Peyer's patch (tissue), 4 donors: ENCODE data around the gene TLR5. TPM values are rescaled to one million over a fixed set of nuclear protein-coding genes. Genes with fewer than 3 reads are reported as not detected.

Experiments used
- DNase-seq, 3 donors: peaks; one replicate each; pipeline ENCODE4 v3.0.0-alpha.2; 2017 to 2019
- H3K27ac ChIP-seq, 4 donors: fragments of 200-600 bp; sonication (generic); one replicate each; pipeline ENCODE4 v1.5.1; 2016 to 2019
- H3K27me3 ChIP-seq, 2 donors: fragments of 200-600 bp; sonication (generic); one replicate each; pipeline ENCODE4 v1.5.1; 2019
- H3K36me3 ChIP-seq, 3 donors: fragments of 200-600 bp; sonication (generic); one replicate each; pipeline ENCODE4 v1.5.1; 2016 to 2019
- H3K4me1 ChIP-seq, 4 donors: fragments of 200-600 bp; sonication (generic); one replicate each; pipeline ENCODE4 v1.5.1; 2016 to 2019
- H3K4me3 ChIP-seq, 4 donors: fragments of 200-600 bp; sonication (generic); 1 replicate in 3 of 4; 2 replicates in 1 of 4; pipeline ENCODE4 v1.5.1; 2016 to 2019; ENCODE audit warnings: mild to moderate bottlenecking in 1 of 4
- H3K9me3 ChIP-seq, 4 donors: fragments of 200-600 bp; sonication (generic); one replicate each; pipeline ENCODE4 v1.5.1; 2016 to 2019; ENCODE audit warnings: mild to moderate bottlenecking in 1 of 4
- POLR2A ChIP-seq, 2 donors: fragments of 450-650 bp; IDR thresholded peaks; one replicate each; pipeline ENCODE4 v1.5.1; 2017; ENCODE audit warnings: antibody characterized with exemption in 2 of 2, mild to moderate bottlenecking in 2 of 2, moderate library complexity in 2 of 2
- total RNA-seq, 4 donors: library from RNA; depleted of rRNA; stranded (reverse); fragments of >200 nt; gene quantifications; one replicate each; pipeline ENCODE4 v1.1.0, GENCODE V29; 2016
- TF ChIP-seq, protein P1 (sequence below), 6 experiments: fragments of 450-650 bp in 4 of 6; fragments of 200-600 bp in 2 of 6; sonication (generic) in 1 of 6; IDR thresholded peaks; one replicate each; pipeline ENCODE4 v1.5.1; 2017 to 2019; ENCODE audit warnings: antibody characterized with exemption in 6 of 6, mild to moderate bottlenecking in 3 of 6, moderate library complexity in 1 of 6

Gene TLR5, protein sequence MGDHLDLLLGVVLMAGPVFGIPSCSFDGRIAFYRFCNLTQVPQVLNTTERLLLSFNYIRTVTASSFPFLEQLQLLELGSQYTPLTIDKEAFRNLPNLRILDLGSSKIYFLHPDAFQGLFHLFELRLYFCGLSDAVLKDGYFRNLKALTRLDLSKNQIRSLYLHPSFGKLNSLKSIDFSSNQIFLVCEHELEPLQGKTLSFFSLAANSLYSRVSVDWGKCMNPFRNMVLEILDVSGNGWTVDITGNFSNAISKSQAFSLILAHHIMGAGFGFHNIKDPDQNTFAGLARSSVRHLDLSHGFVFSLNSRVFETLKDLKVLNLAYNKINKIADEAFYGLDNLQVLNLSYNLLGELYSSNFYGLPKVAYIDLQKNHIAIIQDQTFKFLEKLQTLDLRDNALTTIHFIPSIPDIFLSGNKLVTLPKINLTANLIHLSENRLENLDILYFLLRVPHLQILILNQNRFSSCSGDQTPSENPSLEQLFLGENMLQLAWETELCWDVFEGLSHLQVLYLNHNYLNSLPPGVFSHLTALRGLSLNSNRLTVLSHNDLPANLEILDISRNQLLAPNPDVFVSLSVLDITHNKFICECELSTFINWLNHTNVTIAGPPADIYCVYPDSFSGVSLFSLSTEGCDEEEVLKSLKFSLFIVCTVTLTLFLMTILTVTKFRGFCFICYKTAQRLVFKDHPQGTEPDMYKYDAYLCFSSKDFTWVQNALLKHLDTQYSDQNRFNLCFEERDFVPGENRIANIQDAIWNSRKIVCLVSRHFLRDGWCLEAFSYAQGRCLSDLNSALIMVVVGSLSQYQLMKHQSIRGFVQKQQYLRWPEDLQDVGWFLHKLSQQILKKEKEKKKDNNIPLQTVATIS
- 1 to 10 TPM in 3 of 4 donors, under 1 TPM in 1; 0.85 to 6.6 (median 2.3) TPM for total RNA-seq

- DNase-seq, result peak; percentile 84 to 96 (median 95)
- peaks cover 3 to 20% (median 9%) of the 10 kb centered on the region in 4 donors for H3K4me1 ChIP-seq
- no peaks in the 10 kb centered on the region for H3K9me3 ChIP-seq
- no peaks in the 10 kb centered on the region for H3K36me3 ChIP-seq
- no peaks in the 10 kb centered on the region for H3K27me3 ChIP-seq
- H3K4me3 ChIP-seq, result peak within 1 kb of the TSS; percentile 56 to 70 (median 63)
- H3K27ac ChIP-seq, result peak within 1 kb of the TSS; percentile 37 to 72 (median 59)
- TF ChIP-seq POLR2A (IDR thresholded peaks at IDR 0.05), result peak; percentile 22 to 33
- TF ChIP-seq, protein P1, sequence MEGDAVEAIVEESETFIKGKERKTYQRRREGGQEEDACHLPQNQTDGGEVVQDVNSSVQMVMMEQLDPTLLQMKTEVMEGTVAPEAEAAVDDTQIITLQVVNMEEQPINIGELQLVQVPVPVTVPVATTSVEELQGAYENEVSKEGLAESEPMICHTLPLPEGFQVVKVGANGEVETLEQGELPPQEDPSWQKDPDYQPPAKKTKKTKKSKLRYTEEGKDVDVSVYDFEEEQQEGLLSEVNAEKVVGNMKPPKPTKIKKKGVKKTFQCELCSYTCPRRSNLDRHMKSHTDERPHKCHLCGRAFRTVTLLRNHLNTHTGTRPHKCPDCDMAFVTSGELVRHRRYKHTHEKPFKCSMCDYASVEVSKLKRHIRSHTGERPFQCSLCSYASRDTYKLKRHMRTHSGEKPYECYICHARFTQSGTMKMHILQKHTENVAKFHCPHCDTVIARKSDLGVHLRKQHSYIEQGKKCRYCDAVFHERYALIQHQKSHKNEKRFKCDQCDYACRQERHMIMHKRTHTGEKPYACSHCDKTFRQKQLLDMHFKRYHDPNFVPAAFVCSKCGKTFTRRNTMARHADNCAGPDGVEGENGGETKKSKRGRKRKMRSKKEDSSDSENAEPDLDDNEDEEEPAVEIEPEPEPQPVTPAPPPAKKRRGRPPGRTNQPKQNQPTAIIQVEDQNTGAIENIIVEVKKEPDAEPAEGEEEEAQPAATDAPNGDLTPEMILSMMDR (IDR thresholded peaks at IDR 0.05), result peak; percentile 27 to 62 (median 60)
These were observed at the start of gene TLR5 for GRCh38 chr1:223142795-223143536. Gene TLR5 (minus strand): TSS chr1:223143248. CDS start chr1:223113031, 30,217 bp downstream.

- Histone ChIP-seq H3K27me3 (no peaks in the 10 kb centered on the region), H3K4me3 (no peak overlapping the region), H3K27ac (no peak overlapping the region), H3K9me3 (no peaks in the 10 kb centered on the region), H3K36me3 (no peaks in the 10 kb centered on the region), H3K4me1 (no peaks in the 10 kb centered on the region)
- TF ChIP-seq, protein P1 (IDR thresholded peaks at IDR 0.05), result no peak
- no peak for TF ChIP-seq POLR2A (IDR thresholded peaks at IDR 0.05)
- no peak for DNase-seq
These were observed 47.1 kb upstream of the TLR5 start for GRCh38 chr1:223189903-223190724.

DNA sequence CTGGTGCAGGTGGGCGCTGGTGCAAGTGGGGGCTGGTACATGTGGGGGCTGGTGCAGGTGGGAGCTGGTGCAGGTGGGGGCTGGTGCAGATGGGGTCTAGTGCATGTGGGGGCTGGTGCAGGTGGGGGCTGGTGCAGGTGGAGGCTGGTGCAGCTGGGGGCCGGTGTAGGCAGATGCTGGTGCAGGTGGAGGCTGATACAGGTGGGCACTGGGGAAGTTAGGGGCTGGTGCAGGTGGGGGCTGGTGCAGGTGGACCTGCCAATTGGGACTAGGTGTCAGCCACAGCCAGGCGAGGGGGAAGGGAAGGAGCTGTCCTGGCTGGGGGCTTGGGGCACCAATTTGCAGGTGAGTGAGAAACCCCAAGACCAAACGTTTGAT, 46.5 kb upstream of the TLR5 start:
- DNase-seq, result no peak
- Histone ChIP-seq H3K4me1 (no peaks in the 10 kb centered on the region), H3K36me3 (no peaks in the 10 kb centered on the region), H3K9me3 (no peaks in the 10 kb centered on the region), H3K27ac (no peak overlapping the region), H3K4me3 (no peak overlapping the region), H3K27me3 (no peaks in the 10 kb centered on the region)
- TF ChIP-seq POLR2A (IDR thresholded peaks at IDR 0.05), result no peak
- TF ChIP-seq, protein P1 (IDR thresholded peaks at IDR 0.05), result no peak

DNA sequence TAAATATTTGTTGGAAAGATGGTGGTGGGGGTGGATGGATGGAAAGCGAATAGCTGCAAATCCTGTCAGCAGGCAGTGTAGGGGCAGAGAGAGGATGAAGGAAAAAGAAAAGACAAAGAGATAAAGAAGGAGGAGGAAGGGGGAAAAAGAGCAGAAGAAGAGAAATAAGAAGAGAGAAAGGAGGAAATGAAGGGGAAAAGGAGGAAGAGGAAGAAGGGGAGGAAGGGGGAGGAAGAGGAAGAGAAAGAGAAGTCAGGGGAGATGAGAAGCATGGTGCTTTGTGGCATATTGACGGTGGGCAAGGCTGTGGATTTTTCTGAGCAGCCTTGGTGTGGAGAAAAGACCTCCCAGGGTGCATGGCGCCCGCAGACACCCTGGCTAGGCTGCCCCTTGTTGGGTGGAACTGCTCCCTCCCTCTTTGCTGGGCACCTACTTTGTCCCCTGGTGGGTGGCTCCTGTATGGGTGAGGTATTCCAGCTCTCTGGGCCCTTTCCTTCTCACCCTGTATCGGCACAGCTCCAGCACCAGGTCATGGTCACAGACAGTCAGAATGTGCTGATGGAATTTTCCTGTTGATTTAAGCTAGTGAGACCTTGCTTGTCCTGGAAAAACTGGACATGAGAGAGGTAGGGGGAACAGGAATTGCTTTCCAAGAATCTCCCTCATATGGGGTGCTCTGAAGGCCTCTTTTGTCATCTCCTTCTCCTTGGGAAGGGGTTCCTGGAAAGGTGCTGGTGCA, 45.7 kb upstream of the TLR5 start:
- no peaks in the 10 kb centered on the region for H3K4me1 ChIP-seq
- H3K27ac ChIP-seq, result no peak overlapping the region
- no peaks in the 10 kb centered on the region for H3K9me3 ChIP-seq
- TF ChIP-seq POLR2A (IDR thresholded peaks at IDR 0.05), result no peak
- TF ChIP-seq, protein P1 (IDR thresholded peaks at IDR 0.05), result no peak
- no peaks in the 10 kb centered on the region for H3K27me3 ChIP-seq
- H3K36me3 ChIP-seq, result no peaks in the 10 kb centered on the region
- DNase-seq, result no peak
- H3K4me3 ChIP-seq, result no peak overlapping the region
